CD4-positive, alpha-beta T cell treated with Interleukin-12 subunit alpha and Interleukin-12 subunit beta, for 1 hour (primary cell): ENCODE results near the gene DEPDC5.
"Not testable (repeated sequence)": the region's sequence is repeated elsewhere in the genome, so short reads cannot be mapped to it uniquely, and the experiment has no call there.

Experiments
- DNase-seq: peaks from one replicate; pipeline ENCODE4 v3.0.0-alpha.2; 2020

DEPDC5 gene

GRCh38 chr22:31753634-31754501 is at the start of gene DEPDC5:
Gene DEPDC5 (plus strand): TSS chr22:31754019. CDS start chr22:31754922, 903 bp downstream.
- peak; percentile 97 for DNase-seq

- no peak for DNase-seq
Observed at GRCh38 chr22:31707519-31707918, 46.3 kb upstream of the DEPDC5 start.

- not testable (repeated sequence) for DNase-seq
Observed at GRCh38 chr22:31711226-31711625, 42.6 kb upstream of the DEPDC5 start.

- DNase-seq, result no peak
Observed at GRCh38 chr22:31715147-31715778, 38.6 kb upstream of the DEPDC5 start.

- DNase-seq, result no peak
Observed at GRCh38 chr22:31719850-31720471, 33.9 kb upstream of the DEPDC5 start.

- DNase-seq, result no peak
Observed at GRCh38 chr22:31723723-31724122, 30.1 kb upstream of the DEPDC5 start.

GRCh38 chr22:31726692-31727091 is 27.1 kb upstream of the DEPDC5 start:
- DNase-seq, result no peak

GRCh38 chr22:31728857-31729256 is 25.0 kb upstream of the DEPDC5 start:
- DNase-seq, result no peak

GRCh38 chr22:31730344-31730711 is 23.5 kb upstream of the DEPDC5 start:
- DNase-seq, result no peak

- no peak for DNase-seq
Observed at GRCh38 chr22:31732089-31732829, 21.6 kb upstream of the DEPDC5 start.

- DNase-seq, result no peak
Observed at GRCh38 chr22:31733580-31734079, 20.2 kb upstream of the DEPDC5 start.

- no peak for DNase-seq
Observed at GRCh38 chr22:31734512-31734911, 19.3 kb upstream of the DEPDC5 start.

GRCh38 chr22:31736458-31736857 is 17.4 kb upstream of the DEPDC5 start:
- DNase-seq, result no peak

GRCh38 chr22:31737932-31738331 is 15.9 kb upstream of the DEPDC5 start:
- DNase-seq, result no peak

- DNase-seq, result no peak
Observed at GRCh38 chr22:31738566-31738965, 15.3 kb upstream of the DEPDC5 start.

GRCh38 chr22:31739795-31740201 is 14.0 kb upstream of the DEPDC5 start:
- DNase-seq, result no peak

- DNase-seq, result not testable (repeated sequence)
Observed at GRCh38 chr22:31740314-31740713, 13.5 kb upstream of the DEPDC5 start.

GRCh38 chr22:31742115-31742514 is 11.7 kb upstream of the DEPDC5 start:
- DNase-seq, result no peak

GRCh38 chr22:31742682-31743081 is 11.1 kb upstream of the DEPDC5 start:
- DNase-seq, result no peak

- DNase-seq, result no peak
Observed at GRCh38 chr22:31743871-31744270, 9.9 kb upstream of the DEPDC5 start.

- no peak for DNase-seq
Observed at GRCh38 chr22:31747441-31747840, 6.4 kb upstream of the DEPDC5 start.

GRCh38 chr22:31748490-31748889 is 5.3 kb upstream of the DEPDC5 start:
- no peak for DNase-seq
